SK-N-MC (cell line): ENCODE data around the gene PRR14.

Experiments
- EZH2 ChIP-seq: fragments of 200-600 bp; sonication (generic); IDR thresholded peaks from one replicate; pipeline ENCODE4 v1.6.1; 2017; ENCODE audit warnings: antibody characterized with exemption
- FOXP2 ChIP-seq: optimal IDR thresholded peaks from 2 replicates; pipeline ENCODE3; 2011; ENCODE audit warnings: mild to moderate bottlenecking, moderate library complexity; ENCODE audit not compliant: insufficient read depth; ENCODE audit errors: extremely low read length, control extremely low read depth
- POLR2AphosphoS5 ChIP-seq: IDR thresholded peaks from 2 replicates; pipeline ENCODE4 v1.6.1; 2012; ENCODE audit warnings: mild to moderate bottlenecking, low read depth, low read length, borderline replicate concordance

DNA sequence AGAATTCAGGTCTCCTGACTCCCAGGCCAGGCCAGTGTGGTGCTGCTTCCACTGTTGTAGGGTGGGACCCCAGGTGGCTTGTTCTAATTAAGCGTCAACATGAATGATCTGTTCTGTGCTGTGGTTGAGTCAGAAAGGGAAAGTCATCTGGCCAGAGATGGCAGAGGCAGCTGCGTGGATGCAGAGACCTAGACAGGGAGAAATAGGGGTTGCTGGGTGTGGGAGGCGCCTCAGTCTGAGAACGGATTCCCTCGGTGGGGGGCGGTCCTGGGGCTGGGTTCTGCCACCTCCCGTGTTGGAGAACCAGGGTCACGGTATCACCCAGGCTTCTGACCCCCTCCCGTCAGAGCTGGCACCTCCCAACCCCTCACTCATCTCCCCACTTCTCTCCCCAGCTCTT lies 13.1 kb downstream of the PRR14 start:
- TF ChIP-seq EZH2 (no peak), POLR2AphosphoS5 (no peak), FOXP2 (no peak)
